Tibial artery (tissue), 4 donors: ENCODE data around the gene PIM1.

Source experiments
- DNase-seq, 2 donors: peaks; one replicate each; pipeline ENCODE4 v3.0.0-alpha.2; 2019
- H3K27ac ChIP-seq, 2 donors: fragments of 200-600 bp; sonication (generic) in 1 of 2; 1 replicate in 1 of 2; 2 replicates in 1 of 2; pipeline ENCODE4 v1.5.1; 2018 to 2019; ENCODE audit warnings: mild to moderate bottlenecking in 1 of 2
- H3K27me3 ChIP-seq, 2 donors: fragments of 200-600 bp; sonication (generic) in 1 of 2; one replicate each; pipeline versions ENCODE4 v1.5.1 to v1.6.0; 2016 to 2019
- H3K36me3 ChIP-seq, 3 donors: fragments of 200-600 bp; sonication (generic) in 2 of 3; one replicate each; pipeline ENCODE4 v1.5.1; 2016 to 2019; ENCODE audit warnings: mild to moderate bottlenecking in 2 of 3
- H3K4me1 ChIP-seq, 4 donors: fragments of 200-600 bp; sonication (generic) in 2 of 4; 1 replicate in 3 of 4; 2 replicates in 1 of 4; pipeline ENCODE4 v1.5.1; 2016 to 2019
- H3K4me3 ChIP-seq, 2 donors: fragments of 200-600 bp; sonication (generic) in 1 of 2; 1 replicate in 1 of 2; 2 replicates in 1 of 2; pipeline ENCODE4 v1.5.1; 2018 to 2019; ENCODE audit warnings: mild to moderate bottlenecking in 2 of 2
- H3K9me3 ChIP-seq, 3 donors: fragments of 200-600 bp; sonication (generic) in 1 of 3; one replicate each; pipeline ENCODE4 v1.5.1; 2016 to 2019
- CTCF ChIP-seq, 2 experiments: fragments of 200-600 bp in 1 of 2; fragments of 450-650 bp in 1 of 2; IDR thresholded peaks; one replicate each; pipeline ENCODE4 v1.5.1; 2017 to 2019; ENCODE audit warnings: antibody characterized with exemption in 2 of 2, mild to moderate bottlenecking in 1 of 2, moderate library complexity in 1 of 2
- intact Hi-C: fragments of 100-400 bp; cut with DNase I; formaldehyde crosslinking; loops from one replicate; pipeline ENCODE4 v1.15.0; 2023; ENCODE audit warnings: low total_unique reads

Gene PIM1

DNA sequence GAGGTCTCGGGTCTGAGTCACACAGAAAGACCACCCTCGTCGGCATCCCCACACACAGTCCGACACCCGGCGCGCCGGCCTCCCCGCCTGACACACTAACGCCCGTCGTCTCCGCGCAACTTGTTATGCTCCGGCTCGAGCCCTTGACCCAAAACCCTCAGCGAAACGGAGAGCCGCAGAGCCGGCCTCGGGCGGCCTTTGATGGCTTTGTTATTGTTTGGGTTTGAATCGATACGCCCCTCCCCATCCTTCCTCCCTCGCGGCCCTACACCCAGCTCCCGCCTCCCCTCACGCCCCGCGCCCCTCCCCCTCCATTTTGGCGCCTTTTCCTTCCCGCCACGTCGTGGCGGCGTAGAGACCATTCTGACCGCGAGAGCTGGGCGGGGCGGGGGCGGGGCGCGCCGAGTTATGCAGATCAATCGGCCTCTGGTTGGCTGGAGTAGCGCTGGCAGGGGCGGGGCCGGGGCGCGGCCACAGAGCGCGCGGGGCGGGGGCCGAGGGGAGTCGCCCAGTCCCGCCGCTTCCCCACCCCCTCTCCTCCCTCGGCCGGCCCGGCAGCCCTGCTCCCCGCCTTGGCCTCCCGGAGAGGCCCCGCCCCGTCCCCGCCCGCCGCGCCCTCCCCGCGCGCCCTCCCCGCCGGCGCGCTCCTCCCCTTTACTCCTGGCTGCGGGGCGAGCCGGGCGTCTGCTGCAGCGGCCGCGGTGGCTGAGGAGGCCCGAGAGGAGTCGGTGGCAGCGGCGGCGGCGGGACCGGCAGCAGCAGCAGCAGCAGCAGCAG lies at the start of gene PIM1:
Gene PIM1, plus strand, starts transcription at position 657 of the 777 bp plus-strand sequence. CDS start 424 bp downstream, outside the sequence.
- Histone ChIP-seq H3K9me3 (no peaks in the 10 kb centered on the region), H3K36me3 (peaks cover 20 to 22% (median 20%) of the 10 kb centered on the region in 3 donors), H3K27me3 (no peaks in the 10 kb centered on the region), H3K4me3 (peak within 1 kb of the TSS; percentile 89 to 95), H3K27ac (peak within 1 kb of the TSS; percentile 96 to 98), H3K4me1 (peaks cover 0 to 28% (median 18%) of the 10 kb centered on the region in 4 donors)
- intact Hi-C loops = loop anchor here (2.0 to 10.0 kb wide), 4 partner anchors 35 to 405 kb away; partner anchors contain the start of gene C6orf89
- DNase-seq = peak; percentile 100
- no peak for TF ChIP-seq CTCF (IDR thresholded peaks at IDR 0.05)

DNA sequence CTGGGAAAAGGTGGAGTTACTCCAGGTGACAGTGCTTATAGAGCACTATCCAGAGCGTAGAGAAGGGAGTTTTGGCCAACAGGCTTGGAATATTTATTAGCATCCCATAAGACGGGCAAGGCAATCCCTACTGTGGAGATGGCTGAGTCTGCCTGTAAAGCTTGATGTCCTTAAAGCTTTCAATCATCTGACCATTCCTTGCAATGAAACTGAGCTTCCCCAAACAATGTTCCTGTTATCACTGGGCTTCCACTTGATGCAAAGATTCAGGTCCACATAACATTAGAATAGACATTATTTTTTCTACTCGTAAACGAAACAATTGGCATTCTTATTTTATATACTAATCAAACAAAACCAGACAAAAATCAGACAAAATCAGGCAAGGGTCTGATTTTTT lies 48.4 kb upstream of the PIM1 start:
- Histone ChIP-seq H3K4me1 (peaks cover 0 to 6% (median 0%) of the 10 kb centered on the region in 4 donors), H3K4me3 (no peak overlapping the region), H3K9me3 (no peaks in the 10 kb centered on the region), H3K27me3 (peaks cover 0 to 7% of the 10 kb centered on the region in 2 donors), H3K27ac (no peak overlapping the region), H3K36me3 (no peaks in the 10 kb centered on the region)
- intact Hi-C loops = no loop called here
- DNase-seq = no peak
- no peak for TF ChIP-seq CTCF (IDR thresholded peaks at IDR 0.05)

- no peak overlapping the region for H3K27ac ChIP-seq
- intact Hi-C loops = no loop called here
- no peaks in the 10 kb centered on the region for H3K36me3 ChIP-seq
- H3K4me1 ChIP-seq = peaks cover 0 to 6% (median 0%) of the 10 kb centered on the region in 4 donors
- no peak for DNase-seq
- peaks cover 0 to 7% of the 10 kb centered on the region in 2 donors for H3K27me3 ChIP-seq
- H3K9me3 ChIP-seq = no peaks in the 10 kb centered on the region
- no peak for TF ChIP-seq CTCF (IDR thresholded peaks at IDR 0.05)
- no peak overlapping the region for H3K4me3 ChIP-seq
Measured at GRCh38 chr6:37122861-37123260, 47.1 kb upstream of the PIM1 start.

GRCh38 chr6:37123957-37124729 lies 45.8 kb upstream of the PIM1 start:
- Histone ChIP-seq H3K4me1 (peaks cover 0 to 6% (median 0%) of the 10 kb centered on the region in 4 donors), H3K4me3 (no peak overlapping the region), H3K36me3 (no peaks in the 10 kb centered on the region), H3K27me3 (peaks cover 0 to 7% of the 10 kb centered on the region in 2 donors), H3K27ac (no peak overlapping the region), H3K9me3 (no peaks in the 10 kb centered on the region)
- DNase-seq = no peak
- intact Hi-C loops = no loop called here
- TF ChIP-seq CTCF (IDR thresholded peaks at IDR 0.05) = no peak

DNA sequence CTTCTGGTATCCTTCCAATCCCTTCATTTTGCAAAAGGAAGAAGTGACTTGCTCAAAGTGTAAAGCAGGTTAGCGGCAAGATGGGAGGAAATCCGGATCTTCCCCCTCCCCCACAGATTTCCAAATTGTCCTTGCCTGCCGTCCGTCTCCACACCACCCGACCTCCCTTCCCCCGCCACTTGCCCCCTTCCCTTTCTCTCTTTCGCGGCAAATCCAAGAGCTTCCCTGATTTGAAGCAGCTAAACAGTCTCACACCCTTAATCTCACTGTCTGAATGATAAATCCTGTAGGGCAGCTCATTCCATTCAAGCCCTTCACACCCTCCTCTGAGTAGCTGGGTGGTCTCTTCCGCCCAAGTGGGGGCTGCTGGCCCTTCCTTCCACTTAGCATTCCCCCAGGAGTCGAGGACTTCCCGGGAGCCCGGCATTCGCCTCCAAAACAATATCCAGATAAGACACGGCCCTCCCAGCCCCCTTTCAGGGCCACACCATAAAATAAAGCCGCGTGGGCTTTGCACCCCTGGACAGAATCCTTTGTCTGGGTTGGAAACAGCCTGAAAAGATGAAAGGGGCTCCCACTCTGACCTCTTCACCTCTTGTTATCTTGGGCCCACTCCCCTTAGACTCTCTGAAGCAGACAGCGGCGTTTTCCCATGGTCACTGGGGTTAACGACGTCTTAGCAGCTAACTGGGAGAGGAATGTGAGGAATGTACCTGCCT lies 44.0 kb upstream of the PIM1 start:
- H3K27ac ChIP-seq = no peak overlapping the region
- H3K4me1 ChIP-seq = peaks cover 0 to 12% (median 1%) of the 10 kb centered on the region in 4 donors
- H3K4me3 ChIP-seq = no peak overlapping the region
- no peaks in the 10 kb centered on the region for H3K9me3 ChIP-seq
- TF ChIP-seq CTCF (IDR thresholded peaks at IDR 0.05) = no peak
- H3K27me3 ChIP-seq = peaks cover 0 to 7% of the 10 kb centered on the region in 2 donors
- intact Hi-C loops = no loop called here
- H3K36me3 ChIP-seq = no peaks in the 10 kb centered on the region
- no peak for DNase-seq
